Retinal pigment epithelial cell (primary cell): ENCODE data around the gene HS3ST5.
"Not testable (repeated sequence)": the region's sequence is repeated elsewhere in the genome, so short reads cannot be mapped to it uniquely, and the experiment has no call there.

ENCODE experiments used
- DNase-seq: peaks from one replicate; pipeline ENCODE4 v3.0.0-alpha.2; 2010; ENCODE audit warnings: low read depth
- H3K4me3 ChIP-seq: 2 replicates; pipeline ENCODE4 v1.5.1; 2011; ENCODE audit warnings: mild to moderate bottlenecking, low read length, control low read depth, moderate library complexity
- CTCF ChIP-seq: conservative IDR thresholded peaks from 2 replicates; pipeline ENCODE4 v1.5.1; 2011; ENCODE audit warnings: low read depth, low read length, control low read depth, inconsistent platforms

Gene HS3ST5

DNA sequence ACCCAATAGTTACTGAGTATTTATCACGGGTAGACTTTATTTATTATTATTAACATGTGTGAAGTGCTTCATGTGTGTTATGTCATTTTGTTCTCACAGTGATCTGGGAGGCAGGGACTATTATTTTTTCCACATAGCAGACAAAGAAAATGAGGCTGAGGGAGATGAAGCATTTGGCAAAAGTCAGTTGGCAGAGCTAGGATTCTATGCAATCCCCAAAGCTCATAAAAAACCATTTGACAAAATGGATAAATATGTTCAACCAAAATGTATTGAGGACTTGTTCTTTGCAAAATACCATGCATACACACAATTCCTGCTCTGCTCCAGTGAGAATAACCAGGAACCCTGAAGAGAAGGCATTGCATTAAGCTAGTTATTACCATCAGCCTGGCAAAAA, 184.4 kb downstream of the HS3ST5 start:
- no peak for TF ChIP-seq CTCF
- no peak overlapping the region for H3K4me3 ChIP-seq
- DNase-seq = no peak

DNA sequence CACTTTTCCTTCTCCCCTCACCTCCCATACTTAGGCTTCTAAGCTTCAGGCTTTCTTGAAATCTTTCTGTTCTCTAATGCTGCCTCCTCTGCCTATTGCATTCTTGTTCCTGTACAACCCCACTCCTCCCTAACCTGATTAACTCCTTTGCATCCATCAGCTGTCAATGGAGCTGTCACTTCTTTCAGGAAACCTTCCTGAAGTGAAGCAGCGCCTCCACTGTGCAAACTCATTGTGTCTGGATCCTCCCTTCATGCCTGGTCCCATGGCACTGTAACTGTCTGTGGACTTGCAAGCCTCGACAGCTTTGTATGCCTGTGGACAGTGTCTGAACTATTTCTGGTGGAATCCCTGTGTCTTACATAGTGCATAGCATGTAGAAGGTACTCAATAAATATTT, 185.0 kb downstream of the HS3ST5 start:
- no peak for TF ChIP-seq CTCF

GRCh38 chr6:114155763-114156162, 187.1 kb downstream of the HS3ST5 start:
- DNase-seq = no peak

More for the DNA sequence above, 185.0 kb downstream of the HS3ST5 start:
- no peak for DNase-seq
- H3K4me3 ChIP-seq = no peak overlapping the region

DNA sequence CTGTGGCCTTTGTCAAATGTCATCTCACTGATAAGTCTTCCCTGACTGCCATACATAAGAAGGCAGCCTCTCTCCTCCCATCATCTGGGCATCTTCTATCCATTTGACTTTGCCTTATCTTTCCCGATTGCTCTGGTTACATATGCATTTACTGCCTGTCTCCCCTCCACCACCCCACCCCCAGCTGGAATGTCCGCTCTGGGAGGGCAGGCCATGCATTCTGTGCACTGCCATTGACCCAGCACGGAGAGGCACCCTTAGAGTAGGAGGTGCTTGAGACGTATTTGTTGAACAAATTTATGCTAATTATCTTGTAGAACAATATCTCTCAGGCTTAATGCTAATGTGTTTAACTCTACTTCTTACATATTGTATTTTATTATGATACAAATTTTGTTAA, 188.0 kb downstream of the HS3ST5 start:
- no peak overlapping the region for H3K4me3 ChIP-seq
- TF ChIP-seq CTCF = no peak
- no peak for DNase-seq

More at GRCh38 chr6:114155763-114156162, 187.1 kb downstream of the HS3ST5 start:
- no peak for TF ChIP-seq CTCF
- no peak overlapping the region for H3K4me3 ChIP-seq

DNA sequence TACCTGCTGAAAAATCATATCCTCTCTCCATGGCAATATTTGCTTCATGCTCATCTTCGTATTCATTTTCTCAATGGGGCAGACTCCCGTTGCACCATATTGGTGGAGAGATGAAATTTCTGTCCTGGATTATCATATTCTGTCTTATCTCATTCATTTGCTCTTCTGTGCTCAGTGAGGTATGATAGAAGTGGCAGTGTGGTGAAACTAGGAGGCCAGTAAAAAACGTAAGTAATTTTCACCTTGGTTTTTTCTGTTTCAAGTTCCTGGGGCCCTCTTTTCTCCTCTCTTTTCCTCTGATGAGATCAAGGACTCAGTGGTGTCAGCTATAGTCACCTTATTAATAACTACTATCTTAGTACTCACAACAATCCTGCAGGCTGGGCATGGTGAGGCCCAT, 189.4 kb downstream of the HS3ST5 start:
- H3K4me3 ChIP-seq = no peak overlapping the region
- DNase-seq = no peak
- no peak for TF ChIP-seq CTCF

DNA sequence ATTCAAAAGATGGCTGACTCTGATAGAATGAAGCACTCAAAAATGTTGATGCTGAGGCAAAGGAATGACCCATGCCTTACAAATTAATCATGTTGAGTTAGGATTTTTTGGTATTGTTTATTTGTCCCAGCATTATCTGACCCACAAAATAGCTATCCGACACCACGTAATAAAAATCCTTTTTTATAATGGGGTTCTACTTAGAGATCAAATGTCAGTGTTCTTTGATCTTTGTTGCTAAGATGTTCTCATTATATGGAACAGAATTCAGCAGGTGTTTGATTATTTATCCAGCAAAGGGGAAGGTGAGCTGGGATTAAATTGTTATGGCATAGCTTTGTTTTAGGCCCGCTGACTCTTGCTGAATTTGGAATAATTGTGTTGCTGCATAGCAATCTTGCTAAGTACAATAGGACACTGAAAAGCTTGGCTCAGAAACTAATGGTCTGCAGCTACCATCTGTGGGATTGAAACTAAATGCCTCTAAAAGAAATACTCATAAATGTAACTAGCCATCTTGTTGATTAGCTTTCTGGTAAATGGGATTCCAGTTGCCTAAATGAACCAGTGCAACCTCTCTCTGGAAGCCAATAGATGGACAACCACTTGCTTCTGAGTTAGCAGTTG, 191.6 kb downstream of the HS3ST5 start:
- no peak overlapping the region for H3K4me3 ChIP-seq
- no peak for TF ChIP-seq CTCF
- DNase-seq = no peak

GRCh38 chr6:114149182-114149581, 193.6 kb downstream of the HS3ST5 start:
- not testable (repeated sequence) for DNase-seq, H3K4me3 ChIP-seq
